ENCODE results near the gene DCDC2B. TPM values are rescaled to one million over a fixed set of nuclear protein-coding genes. Genes with fewer than 3 reads are reported as not detected.

Gene DCDC2B
- total RNA-seq, 2 experiments from 2014 or later, result 0.06 to 0.29 TPM

- TF ChIP-seq CTCF (conservative IDR thresholded peaks at IDR 0.05; ENCODE audit: low read length), result no peak
- peaks cover 39% of the 10 kb centered on the region for H3K4me1 ChIP-seq (ENCODE audit: insufficient read depth, low read length, poor library complexity, severe bottlenecking)
Measured at GRCh38 chr1:32199043-32199716, 9.7 kb upstream of the DCDC2B start.

DNA sequence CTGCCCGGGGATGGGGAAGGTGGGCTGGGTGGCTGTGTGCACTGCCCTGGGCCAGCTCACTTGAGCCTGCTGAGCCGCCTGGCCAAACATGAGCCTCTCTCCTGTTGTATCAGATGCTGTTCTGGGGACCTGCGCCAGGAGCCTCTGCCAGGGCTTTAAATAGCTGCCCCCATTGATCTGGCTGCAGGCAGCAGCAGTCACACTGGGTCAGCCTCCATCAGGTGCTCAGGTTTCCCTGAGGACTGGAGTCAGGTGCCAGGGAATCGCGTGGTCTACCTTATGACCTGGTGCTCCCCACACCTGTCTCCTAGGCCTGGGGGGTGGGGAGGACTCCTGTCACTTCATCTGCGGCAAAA, 9.2 kb upstream of the DCDC2B start:
- H3K9me3 ChIP-seq (ENCODE audit: low read length), result no peaks in the 10 kb centered on the region
- H4K20me1 ChIP-seq (ENCODE audit: insufficient read depth, low read length), result no peaks in the 10 kb centered on the region
- ChIA-PET CTCF (ENCODE audit: unreplicated experiment) (no interaction called here), POLR2A (interaction anchor here (0.6 kb wide), 1 partner anchor 261 kb away, joined by 3 read pairs; no protein-coding TSS in a partner anchor)
- peak overlapping the region; percentile 73 for H3K4me3 ChIP-seq (ENCODE audit: low read depth, low read length, poor library complexity, severe bottlenecking)
- H3K4me1 ChIP-seq (ENCODE audit: insufficient read depth, low read length, poor library complexity, severe bottlenecking), result peaks cover 39% of the 10 kb centered on the region
- H3K4me2 ChIP-seq (ENCODE audit: low read length), result peak overlapping the region; percentile 80
- intact Hi-C loops (cut with micrococcal nuclease; ENCODE audit: unreplicated experiment), result no loop called here
- peaks cover 46% of the 10 kb centered on the region for H3K36me3 ChIP-seq (ENCODE audit: insufficient read depth, low read length)
- peak overlapping the region; percentile 56 for H3K27ac ChIP-seq (ENCODE audit: low read depth, low read length, poor library complexity, severe bottlenecking)
- DNase-seq (ENCODE audit: low spot score), result no peak
- no peaks in the 10 kb centered on the region for H3K79me2 ChIP-seq (ENCODE audit: insufficient read depth, low read depth, low read length)
- H2AFZ ChIP-seq (ENCODE audit: low read length), result no peak overlapping the region
- BruUV-seq (replicated peaks), result no TSS peak
- TF ChIP-seq EZH2phosphoT487 (IDR thresholded peaks at IDR 0.05; ENCODE audit: borderline replicate concordance, low read depth, low read length), result no peak
- TF ChIP-seq CTCF (conservative IDR thresholded peaks at IDR 0.05; ENCODE audit: low read length), result no peak
- H3K9me2 ChIP-seq (ENCODE audit: insufficient read depth, low read length), result no peaks in the 10 kb centered on the region

More at GRCh38 chr1:32199043-32199716, 9.7 kb upstream of the DCDC2B start:
- Histone ChIP-seq H3K4me3 (ENCODE audit: low read depth, low read length, poor library complexity, severe bottlenecking) (no peak overlapping the region), H3K4me2 (ENCODE audit: low read length) (peak overlapping the region; percentile 80; the same call in 1 of the 2 replicates), H3K9me2 (ENCODE audit: insufficient read depth, low read length) (no peaks in the 10 kb centered on the region), H3K79me2 (ENCODE audit: insufficient read depth, low read depth, low read length) (no peaks in the 10 kb centered on the region), H4K20me1 (ENCODE audit: insufficient read depth, low read length) (no peaks in the 10 kb centered on the region), H3K27ac (ENCODE audit: low read depth, low read length, poor library complexity, severe bottlenecking) (peak overlapping the region; percentile 56), H2AFZ (ENCODE audit: low read length) (no peak overlapping the region), H3K9me3 (ENCODE audit: low read length) (no peaks in the 10 kb centered on the region), H3K36me3 (ENCODE audit: insufficient read depth, low read length) (peaks cover 52% of the 10 kb centered on the region)
- intact Hi-C loops (cut with micrococcal nuclease; ENCODE audit: unreplicated experiment), result no loop called here
- ChIA-PET CTCF (ENCODE audit: unreplicated experiment) (no interaction called here), POLR2A (no interaction called here)
- BruUV-seq (replicated peaks), result no TSS peak
- DNase-seq (ENCODE audit: low spot score), result no peak
